HL-60 (cell line): ENCODE results near the gene RIMKLA.

ENCODE experiments used
- DNase-seq, 2 experiments: peaks; one replicate each; pipeline ENCODE4 v3.0.0-alpha.2; 2010 to 2020; ENCODE audit warnings: low read depth in 1 of 2, low spot score in 1 of 2
- H3K27ac ChIP-seq: fragments of 250-450 bp; sonication (Bioruptor Pico); replicated peaks from 2 replicates; pipeline ENCODE4 v1.5.1; 2020; ENCODE audit warnings: mild to moderate bottlenecking, moderate library complexity
- H3K27me3 ChIP-seq: fragments of 250-450 bp; sonication (Bioruptor Pico); 2 replicates; pipeline ENCODE4 v1.5.1; 2021; ENCODE audit warnings: mild to moderate bottlenecking, moderate library complexity; ENCODE audit not compliant: insufficient read depth, poor library complexity, severe bottlenecking
- H3K4me3 ChIP-seq: replicated peaks from 2 replicates; pipeline ENCODE4 v1.5.1; 2011; ENCODE audit warnings: mild to moderate bottlenecking, control low read depth, low read length; ENCODE audit not compliant: insufficient read depth
- GABPA ChIP-seq: IDR thresholded peaks from 2 replicates; pipeline ENCODE4 v1.6.1; 2012; ENCODE audit warnings: low read depth
- POLR2AphosphoS5 ChIP-seq: IDR thresholded peaks from 2 replicates; pipeline ENCODE4 v1.6.1; 2012; ENCODE audit warnings: low read depth
- REST ChIP-seq: IDR thresholded peaks from 2 replicates; pipeline ENCODE4 v1.6.1; 2012; ENCODE audit warnings: low read depth; ENCODE audit not compliant: insufficient replicate concordance
- SPI1 ChIP-seq: IDR thresholded peaks from 2 replicates; pipeline ENCODE4 v1.6.1; 2012; ENCODE audit warnings: low read depth, mild to moderate bottlenecking, borderline replicate concordance
- TF ChIP-seq, protein P1 (sequence below): IDR thresholded peaks from one replicate; pipeline ENCODE4 v1.5.1; 2011; ENCODE audit warnings: low read length, control low read depth, inconsistent platforms; ENCODE audit not compliant: insufficient read depth

Gene RIMKLA

DNA sequence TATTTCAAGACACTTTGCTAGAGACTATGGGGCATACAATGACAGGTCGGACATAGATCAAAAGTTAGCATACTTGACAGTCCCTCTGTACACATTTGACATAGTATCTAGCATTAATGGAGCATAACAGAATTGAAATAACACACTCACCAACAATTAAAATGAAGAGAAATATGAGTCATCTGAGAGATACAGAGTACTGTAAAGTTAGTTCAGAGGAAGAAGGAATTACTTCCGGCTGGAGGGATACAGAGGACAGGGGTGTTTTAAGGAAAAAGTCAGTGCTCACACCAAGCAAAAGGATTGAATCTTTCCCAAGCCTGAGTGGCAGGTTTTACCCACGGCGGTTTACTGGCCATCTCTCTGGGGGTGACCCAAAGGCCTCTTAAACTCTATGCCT lies 72.8 kb downstream of the RIMKLA start:
- H3K27ac ChIP-seq: no peak overlapping the region
- TF ChIP-seq SPI1: no peak
- TF ChIP-seq, protein P1, sequence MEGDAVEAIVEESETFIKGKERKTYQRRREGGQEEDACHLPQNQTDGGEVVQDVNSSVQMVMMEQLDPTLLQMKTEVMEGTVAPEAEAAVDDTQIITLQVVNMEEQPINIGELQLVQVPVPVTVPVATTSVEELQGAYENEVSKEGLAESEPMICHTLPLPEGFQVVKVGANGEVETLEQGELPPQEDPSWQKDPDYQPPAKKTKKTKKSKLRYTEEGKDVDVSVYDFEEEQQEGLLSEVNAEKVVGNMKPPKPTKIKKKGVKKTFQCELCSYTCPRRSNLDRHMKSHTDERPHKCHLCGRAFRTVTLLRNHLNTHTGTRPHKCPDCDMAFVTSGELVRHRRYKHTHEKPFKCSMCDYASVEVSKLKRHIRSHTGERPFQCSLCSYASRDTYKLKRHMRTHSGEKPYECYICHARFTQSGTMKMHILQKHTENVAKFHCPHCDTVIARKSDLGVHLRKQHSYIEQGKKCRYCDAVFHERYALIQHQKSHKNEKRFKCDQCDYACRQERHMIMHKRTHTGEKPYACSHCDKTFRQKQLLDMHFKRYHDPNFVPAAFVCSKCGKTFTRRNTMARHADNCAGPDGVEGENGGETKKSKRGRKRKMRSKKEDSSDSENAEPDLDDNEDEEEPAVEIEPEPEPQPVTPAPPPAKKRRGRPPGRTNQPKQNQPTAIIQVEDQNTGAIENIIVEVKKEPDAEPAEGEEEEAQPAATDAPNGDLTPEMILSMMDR: no peak
- no peak for TF ChIP-seq POLR2AphosphoS5
- no peak for TF ChIP-seq REST
- no peak for TF ChIP-seq GABPA
- DNase-seq: no peak
- H3K4me3 ChIP-seq: no peak overlapping the region
- H3K27me3 ChIP-seq: no peaks in the 10 kb centered on the region

GRCh38 chr1:42454403-42454802 lies 73.8 kb downstream of the RIMKLA start:
- no peak for DNase-seq

DNA sequence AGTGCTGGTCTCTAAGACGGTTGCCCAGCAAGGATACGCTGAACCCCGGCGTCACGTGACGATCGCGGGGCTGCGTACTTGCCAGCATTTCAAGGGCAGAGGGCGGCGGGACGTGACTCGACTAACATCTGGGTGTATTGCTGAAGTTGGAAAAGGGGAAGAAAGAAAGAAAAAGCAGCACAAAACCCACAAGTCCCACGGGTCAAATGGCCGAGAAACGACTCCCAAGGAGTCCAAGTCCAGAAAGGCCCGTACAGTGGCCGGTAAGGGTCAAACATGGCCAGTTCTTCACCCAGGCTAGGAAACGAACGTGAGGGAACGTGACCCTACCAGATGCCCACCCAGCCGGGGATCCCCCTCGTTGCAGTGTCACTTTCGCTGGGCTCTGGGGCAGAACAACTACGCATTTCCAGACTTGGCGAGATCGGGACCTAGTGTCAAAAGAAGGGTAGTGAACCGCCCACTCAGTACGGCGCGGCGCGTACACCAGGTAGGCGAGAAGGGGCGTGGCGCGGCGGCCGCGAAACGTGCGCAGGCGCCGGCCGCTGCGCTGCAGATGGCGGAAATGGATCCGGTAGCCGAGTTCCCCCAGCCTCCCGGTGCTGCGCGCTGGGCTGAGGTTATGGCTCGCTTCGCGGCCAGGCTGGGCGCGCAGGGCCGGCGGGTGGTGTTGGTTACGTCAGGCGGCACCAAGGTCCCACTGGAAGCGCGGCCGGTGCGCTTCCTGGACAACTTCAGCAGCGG lies 75.6 kb downstream of the RIMKLA start, which contains the start of the genes PPCS and ZMYND12:
Gene PPCS, plus strand, starts transcription at position 534 of the 744 bp plus-strand sequence. Its CDS starts 23 bp downstream, at position 557.
Gene ZMYND12, minus strand, starts transcription at position 13 of the 744 bp plus-strand sequence. CDS start 25 bp downstream, outside the sequence.
- Histone ChIP-seq H3K27me3 (no peaks in the 10 kb centered on the region), H3K27ac (peak within 1 kb of the TSS; percentile 98), H3K4me3 (peak within 1 kb of the TSS; percentile 64)
- peak; percentile 83 to 88 for DNase-seq
- TF ChIP-seq REST: peak; percentile 17
- TF ChIP-seq, protein P1: no peak
- TF ChIP-seq POLR2AphosphoS5: peak; percentile 68

More at GRCh38 chr1:42454403-42454802, 73.8 kb downstream of the RIMKLA start:
- no peaks in the 10 kb centered on the region for H3K27me3 ChIP-seq
- TF ChIP-seq, protein P1: no peak
- TF ChIP-seq POLR2AphosphoS5 (no peak), SPI1 (no peak)
- no peak overlapping the region for H3K4me3 ChIP-seq
- H3K27ac ChIP-seq: no peak overlapping the region

- H3K27ac ChIP-seq: peak overlapping the region; percentile 98
- H3K27me3 ChIP-seq: no peaks in the 10 kb centered on the region
- DNase-seq: peak in 1 of 2 experiments; percentile 76
- H3K4me3 ChIP-seq: peak overlapping the region; percentile 64
- TF ChIP-seq SPI1 (peak; percentile 49; the same call in 1 of the 2 replicates), GABPA (no peak), POLR2AphosphoS5 (no peak)
- TF ChIP-seq, protein P1: no peak
These were observed 76.1 kb downstream of the RIMKLA start for GRCh38 chr1:42456754-42457089.
